ENCODE measurements around the gene PTPRU.

DNA sequence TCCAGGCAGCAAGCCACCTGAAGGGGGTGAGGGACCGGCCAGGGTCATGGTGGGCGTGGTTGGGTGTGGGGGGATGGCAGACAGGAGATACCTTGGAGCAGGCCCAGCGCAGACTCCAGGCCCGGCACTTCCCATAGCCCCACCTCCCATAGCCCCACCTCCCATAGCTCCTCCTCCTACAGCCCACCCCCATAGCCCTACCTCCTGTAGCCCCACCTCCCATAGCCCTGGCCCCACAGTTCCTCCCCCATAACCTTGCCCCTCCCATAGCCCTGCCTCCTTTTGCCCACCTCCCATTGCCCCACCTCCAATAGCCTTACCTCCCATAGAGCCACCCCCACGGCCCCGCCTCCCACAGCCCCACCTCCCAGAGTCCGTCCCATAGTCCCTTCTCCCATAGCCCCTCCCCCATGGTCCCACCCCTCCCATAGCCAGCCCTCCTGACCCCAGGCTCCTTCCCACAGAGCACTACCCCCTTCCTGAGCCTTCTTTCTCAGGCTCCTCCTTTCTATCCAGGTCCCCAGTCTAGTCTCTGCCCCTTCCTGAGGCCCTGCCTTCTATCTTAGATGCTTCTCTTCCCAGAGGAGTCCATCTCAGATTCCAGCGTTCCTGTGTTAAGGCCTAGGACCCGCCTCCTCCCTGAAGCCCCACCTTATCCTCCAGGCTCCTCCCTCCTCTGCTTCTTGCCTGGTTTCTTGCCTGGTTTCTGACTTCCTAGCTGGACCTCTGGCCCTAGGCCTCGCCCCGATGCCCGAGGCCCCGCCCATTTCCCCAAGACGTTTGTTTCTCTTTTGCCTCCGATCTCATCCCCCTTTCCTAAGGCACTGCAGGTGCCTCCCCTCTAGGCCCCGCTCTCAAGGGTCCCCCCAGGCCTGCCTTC is 46.8 kb downstream of the PTPRU start:
- TF ChIP-seq, protein P1, sequence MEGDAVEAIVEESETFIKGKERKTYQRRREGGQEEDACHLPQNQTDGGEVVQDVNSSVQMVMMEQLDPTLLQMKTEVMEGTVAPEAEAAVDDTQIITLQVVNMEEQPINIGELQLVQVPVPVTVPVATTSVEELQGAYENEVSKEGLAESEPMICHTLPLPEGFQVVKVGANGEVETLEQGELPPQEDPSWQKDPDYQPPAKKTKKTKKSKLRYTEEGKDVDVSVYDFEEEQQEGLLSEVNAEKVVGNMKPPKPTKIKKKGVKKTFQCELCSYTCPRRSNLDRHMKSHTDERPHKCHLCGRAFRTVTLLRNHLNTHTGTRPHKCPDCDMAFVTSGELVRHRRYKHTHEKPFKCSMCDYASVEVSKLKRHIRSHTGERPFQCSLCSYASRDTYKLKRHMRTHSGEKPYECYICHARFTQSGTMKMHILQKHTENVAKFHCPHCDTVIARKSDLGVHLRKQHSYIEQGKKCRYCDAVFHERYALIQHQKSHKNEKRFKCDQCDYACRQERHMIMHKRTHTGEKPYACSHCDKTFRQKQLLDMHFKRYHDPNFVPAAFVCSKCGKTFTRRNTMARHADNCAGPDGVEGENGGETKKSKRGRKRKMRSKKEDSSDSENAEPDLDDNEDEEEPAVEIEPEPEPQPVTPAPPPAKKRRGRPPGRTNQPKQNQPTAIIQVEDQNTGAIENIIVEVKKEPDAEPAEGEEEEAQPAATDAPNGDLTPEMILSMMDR (IDR thresholded peaks at IDR 0.05), result no peak
- no peak for TF ChIP-seq POLR2A (IDR thresholded peaks at IDR 0.05)
